Endothelial cell of umbilical vein (primary cell): ENCODE measurements around the gene PCARE. TPM values are rescaled to one million over a fixed set of nuclear protein-coding genes. Genes with fewer than 3 reads are reported as not detected.

Experiments used
- BruUV-seq: library from RNA; stranded (reverse); fragments of 400-500 nt; replicated peaks from 2 replicates; lab custom pipeline; 2021; lab: Mats Ljungman, UMichigan
- CTCF ChIA-PET: fragments of 300-600, 350-600 bp; sonication (Branson Sonifier 250); formaldehyde crosslinking; loops from one replicate; lab custom pipeline; 2021; ENCODE audit warnings: antibody characterized with exemption, inconsistent platforms; lab: Charles Lee
- POLR2A ChIA-PET: fragments of 300-600, 350-600 bp; sonication (Branson Sonifier 250); formaldehyde crosslinking; loops from one replicate; lab custom pipeline; 2021; ENCODE audit warnings: antibody characterized with exemption, inconsistent platforms; lab: Charles Lee
- DNase-seq: peaks from one replicate; pipeline ENCODE4 v3.0.0-alpha.2; 2011; ENCODE audit warnings: low read depth, low spot score
- FAIRE-seq: peaks from 2 replicates; lab custom pipeline; 2011; peaks lifted over from hg19 to GRCh38; lab: Jason Lieb, UNC
- H2AFZ ChIP-seq: 2 replicates; pipeline ENCODE4 v1.6.0; 2012; ENCODE audit warnings: low read depth, low read length, control low read depth, inconsistent platforms
- H3K27ac ChIP-seq: 2 replicates; pipeline ENCODE4 v1.5.1; 2011; ENCODE audit warnings: low read depth, mild to moderate bottlenecking, control low read depth, low read length, moderate library complexity; ENCODE audit not compliant: insufficient read depth
- H3K27me3 ChIP-seq, 2 experiments: 2 replicates each; pipeline versions ENCODE4 v1.6.0 to v1.6.1; 2011; ENCODE audit warnings: low read length in 2 of 2, mixed read lengths in 1 of 2; ENCODE audit not compliant: control insufficient read depth in 2 of 2, insufficient read depth in 2 of 2
- H3K36me3 ChIP-seq, 2 experiments: 2 replicates in 1 of 2; 3 replicates in 1 of 2; pipeline ENCODE4 v1.5.1; 2011; ENCODE audit warnings: low read length in 2 of 2, mild to moderate bottlenecking in 1 of 2, moderate library complexity in 1 of 2; ENCODE audit not compliant: control insufficient read depth in 2 of 2, insufficient read depth in 2 of 2; ENCODE audit errors: extremely low read depth in 1 of 2
- H3K4me1 ChIP-seq: 3 replicates; pipeline ENCODE4 v1.5.1; 2011; ENCODE audit warnings: mild to moderate bottlenecking, low read length; ENCODE audit not compliant: control insufficient read depth, insufficient read depth; ENCODE audit errors: extremely low read depth
- H3K4me2 ChIP-seq: 2 replicates; pipeline ENCODE4 v1.6.1; 2011; ENCODE audit warnings: low read length, control low read depth, mixed read lengths; ENCODE audit not compliant: insufficient read depth
- H3K4me3 ChIP-seq, 3 experiments: fragments of 200-600 bp in 1 of 3; sonication (generic), shearing (Covaris generic) in 1 of 3; replicated peaks in 1 of 3; 2 replicates each; pipeline ENCODE4 v1.5.1; 2011 to 2016; ENCODE audit warnings: control low read depth in 3 of 3, low read length in 3 of 3, mild to moderate bottlenecking in 2 of 3, inconsistent platforms in 1 of 3, low read depth in 1 of 3, moderate library complexity in 1 of 3; ENCODE audit not compliant: insufficient read depth in 1 of 3
- H3K79me2 ChIP-seq: 2 replicates; pipeline ENCODE4 v1.6.0; 2012; ENCODE audit warnings: low read length, inconsistent platforms; ENCODE audit not compliant: control insufficient read depth, insufficient read depth
- H3K9ac ChIP-seq: replicated peaks from 2 replicates; pipeline ENCODE3; 2011; ENCODE audit warnings: low read length, control low read depth; ENCODE audit not compliant: insufficient read depth; ENCODE audit errors: extremely low read depth
- H3K9me1 ChIP-seq: replicated peaks from 3 replicates; pipeline ENCODE4 v1.6.0; 2011; ENCODE audit warnings: mild to moderate bottlenecking, low read length; ENCODE audit not compliant: control insufficient read depth, insufficient read depth; ENCODE audit errors: extremely low read depth
- H3K9me3 ChIP-seq: replicated peaks from 2 replicates; pipeline ENCODE4 v1.5.1; 2012; ENCODE audit warnings: low read length, inconsistent platforms; ENCODE audit not compliant: control insufficient read depth, insufficient read depth
- H4K20me1 ChIP-seq: replicated peaks from 2 replicates; pipeline ENCODE3; 2011; ENCODE audit warnings: mild to moderate bottlenecking, low read length; ENCODE audit not compliant: control insufficient read depth, insufficient read depth; ENCODE audit errors: extremely low read depth
- CTCF ChIP-seq, 2 donors: IDR thresholded peaks; 1 replicate in 1 of 2; 2 replicates in 1 of 2; pipeline ENCODE4 v1.5.1; 2011; ENCODE audit warnings: low read length in 2 of 2, mild to moderate bottlenecking in 2 of 2, moderate library complexity in 2 of 2, control low read depth in 1 of 2, inconsistent platforms in 1 of 2, low read depth in 1 of 2; ENCODE audit not compliant: insufficient read depth in 1 of 2; ENCODE audit errors: extremely low read depth in 1 of 2
- EZH2 ChIP-seq: IDR thresholded peaks from 2 replicates; pipeline ENCODE4 v1.6.1; 2012; ENCODE audit warnings: borderline replicate concordance, low read depth, mild to moderate bottlenecking, moderate library complexity, low read length, inconsistent platforms; ENCODE audit not compliant: severe bottlenecking
- FOS ChIP-seq: IDR thresholded peaks from 2 replicates; pipeline ENCODE4 v1.6.1; 2011; ENCODE audit warnings: mild to moderate bottlenecking, low read length, moderate library complexity, borderline replicate concordance; ENCODE audit not compliant: insufficient read depth
- GATA2 ChIP-seq: IDR thresholded peaks from 2 replicates; pipeline ENCODE4 v1.7.0; 2011; ENCODE audit warnings: low read depth, mild to moderate bottlenecking, moderate library complexity, mixed read lengths, low read length; ENCODE audit not compliant: insufficient read length, insufficient read depth
- JUN ChIP-seq: IDR thresholded peaks from 2 replicates; pipeline ENCODE4 v1.6.1; 2011; ENCODE audit warnings: borderline replicate concordance, low read depth; ENCODE audit not compliant: insufficient read length, insufficient read depth
- MAX ChIP-seq: IDR thresholded peaks from 2 replicates; pipeline ENCODE4 v1.6.1; 2011; ENCODE audit not compliant: insufficient read depth, insufficient read length
- MYC ChIP-seq: IDR thresholded peaks from one replicate; pipeline ENCODE4 v1.6.1; 2011; ENCODE audit warnings: mild to moderate bottlenecking, low read depth, low read length
- POLR2A ChIP-seq: IDR thresholded peaks from 2 replicates; pipeline ENCODE4 v1.6.1; 2012; ENCODE audit warnings: low read depth, mild to moderate bottlenecking, control low read depth, low read length
- POLR2AphosphoS5 ChIP-seq: IDR thresholded peaks from 2 replicates; pipeline ENCODE4 v1.6.1; 2012; ENCODE audit warnings: low read depth, mild to moderate bottlenecking, control low read depth, low read length, moderate library complexity; ENCODE audit not compliant: insufficient read depth
- dilution Hi-C: fragments of 300-500 bp; cut with MboI; formaldehyde crosslinking; loops from one replicate; pipeline ENCODE4 v1.15.0; 2019; ENCODE audit warnings: low sequenced_read_pairs; ENCODE audit not compliant: extremely low pct_ligation_motif_present
- intact Hi-C: fragments of 100-400 bp; cut with micrococcal nuclease; formaldehyde crosslinking; loops from one replicate; pipeline ENCODE4 v1.10.0; 2022
- polyA plus RNA-seq, 4 experiments: library from polyadenylated mRNA; depleted of rRNA in 3 of 4; stranded (reverse) in 3 of 4; unstranded in 1 of 4; fragments of >200 nt; gene quantifications; 2 replicates each; pipeline versions ENCODE4 v1.2.1 to v1.2.3, GENCODE V29; 2011 to 2012; ENCODE audit warnings: missing spikeins in 1 of 4
- total RNA-seq: library from RNA; stranded (reverse); gene quantifications from 2 replicates; pipeline ENCODE4 v1.2.3, GENCODE V29; 2021

Gene PCARE
- total and polyA plus RNA-seq, 2 donors (not counting 3 experiments of a cell fraction or from before 2014, with no cell fraction given) = not detected

GRCh38 chr2:29064346-29064715 lies 10.0 kb downstream of the PCARE start:
- no peak overlapping the region for H3K4me2 ChIP-seq
- FAIRE-seq (no peak), DNase-seq (no peak)
- no peaks in the 10 kb centered on the region for H4K20me1 ChIP-seq
- no peaks in the 10 kb centered on the region for H3K79me2 ChIP-seq
- H3K9me3 ChIP-seq = no peaks in the 10 kb centered on the region
- no peaks in the 10 kb centered on the region for H3K4me1 ChIP-seq
- intact Hi-C loops = no loop called here
- H3K27ac ChIP-seq = no peak overlapping the region
- TF ChIP-seq POLR2AphosphoS5 (no peak), CTCF (IDR thresholded peaks at IDR 0.05; ENCODE audit: extremely low read depth in 1 of 2, insufficient read depth in 1 of 2, low read depth in 1 of 2, low read length in 2 of 2) (no peak), EZH2 (no peak), MAX (no peak), MYC (no peak), GATA2 (no peak), POLR2A (no peak), JUN (no peak), FOS (no peak)
- ChIA-PET POLR2A (no interaction called here), CTCF (no interaction called here)
- H3K36me3 ChIP-seq = no peaks in the 10 kb centered on the region
- H2AFZ ChIP-seq = no peak overlapping the region
- no peaks in the 10 kb centered on the region for H3K27me3 ChIP-seq
- H3K9me1 ChIP-seq = no peaks in the 10 kb centered on the region
- dilution Hi-C loops = no loop called here
- H3K4me3 ChIP-seq = no peak overlapping the region
- no TSS peak for BruUV-seq
- H3K9ac ChIP-seq = no peak overlapping the region
